Psoas muscle (tissue), 8 donors: ENCODE data around the gene WRAP73. TPM values are rescaled to one million over a fixed set of nuclear protein-coding genes. Genes with fewer than 3 reads are reported as not detected.

Experiments
- ATAC-seq, 4 donors: fragments of 200-7000 bp; cut with Tn5 transposase; one replicate each; pipeline ENCODE4 v1.9.1; 2020; ENCODE audit warnings: moderate library complexity in 3 of 4, mild to moderate bottlenecking in 2 of 4
- DNase-seq, 2 donors: peaks; one replicate each; pipeline ENCODE4 v3.0.0-alpha.2; 2020
- H3K27ac ChIP-seq: fragments of 200-600 bp; one replicate; pipeline ENCODE4 v1.8.0; 2022
- H3K27me3 ChIP-seq, 3 donors: fragments of 200-600 bp in 1 of 3; one replicate each; pipeline versions ENCODE4 v1.6.1 to v1.8.0; 2013 to 2022; ENCODE audit warnings: low read length in 2 of 3, mild to moderate bottlenecking in 2 of 3, moderate library complexity in 1 of 3; ENCODE audit not compliant: insufficient read depth in 3 of 3
- H3K36me3 ChIP-seq, 2 donors: fragments of 200-600 bp in 1 of 2; one replicate each; pipeline versions ENCODE4 v1.6.1 to v1.8.0; 2013 to 2022; ENCODE audit warnings: low read depth in 1 of 2, mild to moderate bottlenecking in 1 of 2, moderate library complexity in 1 of 2; ENCODE audit not compliant: insufficient read depth in 1 of 2
- H3K4me1 ChIP-seq: fragments of 200-600 bp; one replicate; pipeline ENCODE4 v1.8.0; 2022
- H3K4me3 ChIP-seq: fragments of 200-600 bp; one replicate; pipeline ENCODE4 v1.8.0; 2022; ENCODE audit warnings: mild to moderate bottlenecking
- H3K9me3 ChIP-seq: fragments of 200-600 bp; one replicate; pipeline ENCODE4 v1.8.0; 2022
- WGBS, 3 donors: extraction: QIAGEN DNeasy Blood & Tissue Kit; methylation state at CpG; one replicate each; pipeline versions ENCODE4 v1.1.6 to v1.1.7; 2013; 5-methylcytosine and 5-hydroxymethylcytosine counted together
- intact Hi-C, 2 donors: fragments of 100-400 bp; cut with DNase I; formaldehyde crosslinking; loops; one replicate each; pipeline versions ENCODE4 v1.11.0 to v1.14.2; 2022
- polyA plus RNA-seq, 3 donors: library from polyadenylated mRNA; stranded (reverse); fragments of 200-250 nt; gene quantifications; one replicate each; pipeline ENCODE4 v1.2.3, GENCODE V29; 2013
- total RNA-seq, 4 donors: library from RNA; stranded (reverse); fragmentation: NEBNext Ultra II Directional in 2 of 4; extraction: Animal tissue kit (Norgen Biotek cat#: 25700) in 2 of 4; gene quantifications; one replicate each; pipeline versions ENCODE4 v1.2.1 to v1.2.4, GENCODE V29; 2021 to 2023
- TF ChIP-seq, protein P1 (sequence below): fragments of 200-600 bp; IDR thresholded peaks from one replicate; pipeline ENCODE4 v1.8.0; 2022; ENCODE audit warnings: antibody characterized with exemption
- donor health status: healthy with polysubstance abuse.
- donor health status: DM: no; HTN: no; CAD: no; lungs with moderate emphysema.
- donor health status: Bipolar disorder and iron deficiency.
- donor health status: healthy.
- donor health status: DM: yes; HTN: yes; CAD: no.
- donor health status: DM: no; HTN: no; CAD: no.
- donor health status: DM: no; HTN: no; CAD: no.
- donor health status: DM: yes; HTN: yes; CAD: no.

The WRAP73 gene
- total and polyA plus RNA-seq, 7 donors: 10.8 to 21.8 (median 12.6) TPM

GRCh38 chr1:3617806-3618345 lies 32.0 kb downstream of the WRAP73 start:
- intact Hi-C loops: loop anchor here (2.0 kb wide), 3 partner anchors 53 to 165 kb away; no protein-coding TSS in a partner anchor
- 83 to 88% (median 85%) methylated on average over 16 to 18 of the region's 18 CpGs for WGBS, 3 donors
- Histone ChIP-seq H3K27ac (no peak overlapping the region), H3K4me1 (no peaks in the 10 kb centered on the region), H3K4me3 (no peak overlapping the region), H3K36me3 (no peaks in the 10 kb centered on the region), H3K9me3 (no peaks in the 10 kb centered on the region), H3K27me3 (no peaks in the 10 kb centered on the region)
- TF ChIP-seq, protein P1, sequence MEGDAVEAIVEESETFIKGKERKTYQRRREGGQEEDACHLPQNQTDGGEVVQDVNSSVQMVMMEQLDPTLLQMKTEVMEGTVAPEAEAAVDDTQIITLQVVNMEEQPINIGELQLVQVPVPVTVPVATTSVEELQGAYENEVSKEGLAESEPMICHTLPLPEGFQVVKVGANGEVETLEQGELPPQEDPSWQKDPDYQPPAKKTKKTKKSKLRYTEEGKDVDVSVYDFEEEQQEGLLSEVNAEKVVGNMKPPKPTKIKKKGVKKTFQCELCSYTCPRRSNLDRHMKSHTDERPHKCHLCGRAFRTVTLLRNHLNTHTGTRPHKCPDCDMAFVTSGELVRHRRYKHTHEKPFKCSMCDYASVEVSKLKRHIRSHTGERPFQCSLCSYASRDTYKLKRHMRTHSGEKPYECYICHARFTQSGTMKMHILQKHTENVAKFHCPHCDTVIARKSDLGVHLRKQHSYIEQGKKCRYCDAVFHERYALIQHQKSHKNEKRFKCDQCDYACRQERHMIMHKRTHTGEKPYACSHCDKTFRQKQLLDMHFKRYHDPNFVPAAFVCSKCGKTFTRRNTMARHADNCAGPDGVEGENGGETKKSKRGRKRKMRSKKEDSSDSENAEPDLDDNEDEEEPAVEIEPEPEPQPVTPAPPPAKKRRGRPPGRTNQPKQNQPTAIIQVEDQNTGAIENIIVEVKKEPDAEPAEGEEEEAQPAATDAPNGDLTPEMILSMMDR: no peak
- ATAC-seq (no peak), DNase-seq (no peak)

GRCh38 chr1:3616861-3617260 lies 33.0 kb downstream of the WRAP73 start:
- intact Hi-C loops: no loop called here
- Histone ChIP-seq H3K9me3 (no peaks in the 10 kb centered on the region), H3K36me3 (no peaks in the 10 kb centered on the region), H3K4me3 (no peak overlapping the region), H3K27ac (no peak overlapping the region), H3K27me3 (peaks cover 0 to 8% (median 0%) of the 10 kb centered on the region in 3 donors), H3K4me1 (no peaks in the 10 kb centered on the region)
- TF ChIP-seq, protein P1: no peak
- ATAC-seq (no peak), DNase-seq (no peak)
- WGBS, 3 donors: 74 to 78% (median 78%) methylated on average over 9 of the region's 9 CpGs

DNA sequence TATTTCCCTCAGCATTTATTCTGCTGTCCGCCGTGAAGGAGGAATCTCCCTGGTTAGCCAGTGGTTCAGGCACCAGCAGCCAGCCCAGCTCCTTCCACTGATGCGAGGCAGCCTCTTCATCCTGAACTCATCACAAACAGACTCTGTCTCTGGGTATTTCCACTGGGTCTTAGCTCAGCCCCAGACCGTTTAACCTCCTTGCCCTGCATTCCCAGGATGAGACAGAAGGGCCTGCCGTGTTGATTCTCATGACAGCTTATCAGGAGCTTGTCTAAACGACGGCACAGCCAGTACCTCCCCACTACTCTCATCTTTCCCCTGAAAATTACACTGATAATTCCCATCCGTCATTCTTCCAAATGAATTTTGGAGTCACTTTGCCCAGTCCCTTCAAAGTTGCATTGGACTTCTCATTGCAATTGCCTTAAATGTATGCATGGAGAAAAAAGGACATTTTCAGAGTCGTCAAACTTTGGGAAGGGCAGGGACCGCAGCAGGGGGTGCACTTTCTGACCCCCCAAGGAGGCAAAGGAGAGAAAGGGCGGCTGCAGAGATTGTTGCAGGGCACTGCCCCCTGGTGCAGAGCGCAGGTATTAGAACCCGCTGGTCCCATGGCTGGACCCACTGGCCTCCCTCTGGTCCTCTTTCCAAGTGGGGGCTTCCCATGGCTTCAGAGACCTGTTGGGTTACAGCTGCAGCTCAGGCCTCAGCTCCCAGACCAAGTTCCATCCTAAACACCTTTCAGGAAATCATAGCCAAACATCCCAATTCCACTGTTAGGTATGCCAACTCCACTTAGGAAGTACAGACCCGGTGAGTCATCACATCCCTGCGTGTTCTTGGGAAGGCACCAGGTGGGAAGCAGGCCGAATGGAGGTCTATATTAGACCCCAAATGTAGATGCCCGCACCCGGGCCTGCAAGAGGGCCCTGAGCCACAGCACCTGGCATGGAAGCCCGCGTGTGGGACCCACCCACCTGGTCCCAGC lies 34.9 kb downstream of the WRAP73 start:
- H3K4me3 ChIP-seq: no peak overlapping the region
- peaks cover 0 to 22% (median 3%) of the 10 kb centered on the region in 3 donors for H3K27me3 ChIP-seq
- no peaks in the 10 kb centered on the region for H3K36me3 ChIP-seq
- no peak for DNase-seq
- H3K9me3 ChIP-seq: no peaks in the 10 kb centered on the region
- WGBS, 3 donors: 56 to 67% (median 57%) methylated on average over 20 of the region's 20 CpGs
- no peak overlapping the region for H3K27ac ChIP-seq
- H3K4me1 ChIP-seq: peaks cover 7% of the 10 kb centered on the region
- no peak for ATAC-seq
- TF ChIP-seq, protein P1: peak; percentile 37
- intact Hi-C loops: no loop called here

GRCh38 chr1:3612123-3612522 lies 37.8 kb downstream of the WRAP73 start:
- Histone ChIP-seq H3K27ac (no peak overlapping the region), H3K36me3 (no peaks in the 10 kb centered on the region), H3K4me3 (no peak overlapping the region), H3K9me3 (no peaks in the 10 kb centered on the region), H3K27me3 (peaks cover 0 to 48% (median 9%) of the 10 kb centered on the region in 3 donors), H3K4me1 (peaks cover 7% of the 10 kb centered on the region)
- no peak for DNase-seq
- TF ChIP-seq, protein P1: no peak
- WGBS, 3 donors: 72 to 73% (median 73%) methylated on average over 7 of the region's 7 CpGs
- intact Hi-C loops: no loop called here
- no peak for ATAC-seq
